Neuronal stem cell (in vitro differentiated cells): Measurements from ENCODE around the gene TRNP1.
"Not testable (repeated sequence)": the region's sequence is repeated elsewhere in the genome, so short reads cannot be mapped to it uniquely, and the experiment has no call there.

ENCODE experiments used
- DNase-seq: peaks from one replicate; pipeline ENCODE4 v3.0.0-alpha.2; 2013; ENCODE audit warnings: low spot score
- H2AFZ ChIP-seq: one replicate; pipeline ENCODE4 v1.6.1; 2013; ENCODE audit warnings: mild to moderate bottlenecking, low read length, inconsistent platforms
- H2AK5ac ChIP-seq: 2 replicates; pipeline ENCODE4 v1.6.1; 2013; ENCODE audit warnings: low read depth, mild to moderate bottlenecking, inconsistent platforms, low read length, moderate library complexity, mixed read lengths
- H2BK120ac ChIP-seq: 2 replicates; pipeline ENCODE4 v1.6.1; 2013; ENCODE audit warnings: low read depth, mild to moderate bottlenecking, inconsistent platforms, low read length, moderate library complexity, mixed read lengths
- H2BK12ac ChIP-seq: one replicate; pipeline ENCODE4 v1.6.1; 2013; ENCODE audit warnings: low read length, inconsistent platforms
- H2BK15ac ChIP-seq: 2 replicates; pipeline ENCODE4 v1.6.1; 2013; ENCODE audit warnings: mild to moderate bottlenecking, low read length, inconsistent platforms, mixed read lengths
- H2BK5ac ChIP-seq: one replicate; pipeline ENCODE4 v1.6.1; 2013; ENCODE audit warnings: inconsistent platforms, mild to moderate bottlenecking, low read length, moderate library complexity
- H3K14ac ChIP-seq: one replicate; pipeline ENCODE4 v1.6.1; 2013; ENCODE audit warnings: low read length, inconsistent platforms
- H3K18ac ChIP-seq: 2 replicates; pipeline ENCODE4 v1.6.1; 2013; ENCODE audit warnings: low read length, inconsistent platforms
- H3K23ac ChIP-seq: 2 replicates; pipeline ENCODE4 v1.6.1; 2013; ENCODE audit warnings: low read depth, mild to moderate bottlenecking, mixed read lengths, low read length, inconsistent platforms; ENCODE audit not compliant: poor library complexity
- H3K27ac ChIP-seq: replicated peaks from 3 replicates; pipeline ENCODE4 v1.5.1; 2013; ENCODE audit warnings: low read length, inconsistent platforms
- H3K27me3 ChIP-seq, 3 experiments: 2 replicates each; pipeline ENCODE4 v1.6.1; 2013; ENCODE audit warnings: low read length in 3 of 3, mild to moderate bottlenecking in 2 of 3, inconsistent platforms in 1 of 3, low read depth in 1 of 3, mixed read lengths in 1 of 3, moderate library complexity in 1 of 3; ENCODE audit not compliant: control insufficient read depth in 3 of 3, insufficient read depth in 3 of 3
- H3K36me3 ChIP-seq, 2 donors: replicated peaks in 1 of 2; 2 replicates each; pipeline ENCODE4 v1.6.1; 2013; ENCODE audit warnings: low read length in 2 of 2; ENCODE audit not compliant: control insufficient read depth in 2 of 2, insufficient read depth in 2 of 2
- H3K4ac ChIP-seq: 2 replicates; pipeline ENCODE4 v1.6.1; 2013; ENCODE audit warnings: inconsistent platforms, mild to moderate bottlenecking, low read length, moderate library complexity
- H3K4me1 ChIP-seq, 2 donors: 1 replicate in 1 of 2; 2 replicates in 1 of 2; pipeline ENCODE4 v1.6.1; 2013; ENCODE audit warnings: low read length in 2 of 2, low read depth in 1 of 2; ENCODE audit not compliant: control insufficient read depth in 2 of 2, insufficient read depth in 1 of 2
- H3K4me2 ChIP-seq: one replicate; pipeline ENCODE4 v1.6.1; 2013; ENCODE audit warnings: mild to moderate bottlenecking, low read length, inconsistent platforms; ENCODE audit not compliant: insufficient read depth, poor library complexity, severe bottlenecking
- H3K4me3 ChIP-seq, 2 donors: 2 replicates each; pipeline ENCODE4 v1.5.1; 2013; ENCODE audit warnings: low read length in 2 of 2, mild to moderate bottlenecking in 2 of 2, inconsistent platforms in 1 of 2, moderate library complexity in 1 of 2
- H3K79me1 ChIP-seq: one replicate; pipeline ENCODE4 v1.6.1; 2013; ENCODE audit warnings: low read depth, mild to moderate bottlenecking, inconsistent platforms, low read length, moderate library complexity
- H3K9ac ChIP-seq: one replicate; pipeline ENCODE4 v1.6.1; 2013; ENCODE audit warnings: mild to moderate bottlenecking, low read depth, low read length, inconsistent platforms; ENCODE audit not compliant: poor library complexity
- H3K9me3 ChIP-seq, 2 donors: replicated peaks in 1 of 2; 2 replicates each; pipeline versions ENCODE3 to v1.6.1; 2013; ENCODE audit warnings: low read length in 2 of 2, mild to moderate bottlenecking in 2 of 2, inconsistent platforms in 1 of 2, low read depth in 1 of 2, mixed read lengths in 1 of 2, moderate library complexity in 1 of 2; ENCODE audit not compliant: control insufficient read depth in 2 of 2, insufficient read depth in 1 of 2
- H4K8ac ChIP-seq: one replicate; pipeline ENCODE4 v1.6.1; 2013; ENCODE audit warnings: low read depth, mild to moderate bottlenecking, inconsistent platforms, low read length, moderate library complexity
- H4K91ac ChIP-seq: one replicate; pipeline ENCODE4 v1.6.1; 2013; ENCODE audit warnings: low read length, low read depth, mild to moderate bottlenecking, inconsistent platforms; ENCODE audit not compliant: poor library complexity
- WGBS, 2 donors: extraction: QIAGEN DNeasy Blood & Tissue Kit; methylation state at CpG; one replicate each; pipeline ENCODE4 v1.1.7; 2013; ENCODE audit warnings: missing lambda C conversion rate in 2 of 2, mixed read lengths in 1 of 2; ENCODE audit not compliant: insufficient read length in 2 of 2, insufficient replicate concordance in 1 of 2; ENCODE audit errors: extremely low coverage in 2 of 2; 5-methylcytosine and 5-hydroxymethylcytosine counted together

Gene TRNP1

DNA sequence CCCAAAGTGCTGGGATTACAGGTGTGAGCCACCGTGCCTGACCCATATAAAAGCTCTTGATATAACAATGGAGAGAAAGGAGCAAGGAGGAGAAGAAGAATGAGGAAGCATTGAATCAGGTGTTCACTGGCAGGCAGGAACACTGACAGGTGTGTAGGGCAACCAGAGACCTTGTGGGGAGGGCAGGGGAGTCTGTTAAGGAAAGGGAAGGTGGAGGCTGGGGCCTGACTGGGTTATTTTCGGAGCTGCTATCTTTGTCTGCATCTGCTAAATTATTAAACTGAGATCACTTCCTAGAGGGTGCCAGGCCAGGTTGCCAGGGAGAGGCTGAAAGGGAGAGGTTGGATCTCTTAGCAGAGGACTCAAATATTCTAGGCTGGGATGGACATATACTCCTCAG is 6.8 kb upstream of the TRNP1 start:
- Histone ChIP-seq H3K18ac (no peak overlapping the region), H3K4me3 (no peak overlapping the region), H3K23ac (no peak overlapping the region), H2AFZ (no peak overlapping the region), H3K27me3 (peaks cover 0 to 19% (median 6%) of the 10 kb centered on the region in 3 experiments), H4K91ac (no peak overlapping the region), H3K9me3 (no peaks in the 10 kb centered on the region), H4K8ac (no peak overlapping the region), H3K4me2 (no peak overlapping the region), H2AK5ac (no peak overlapping the region), H2BK15ac (no peak overlapping the region), H3K79me1 (no peaks in the 10 kb centered on the region), H2BK12ac (no peak overlapping the region), H2BK120ac (no peak overlapping the region), H3K9ac (no peak overlapping the region), H3K36me3 (no peaks in the 10 kb centered on the region), H3K27ac (no peak overlapping the region), H3K4ac (no peak overlapping the region), H3K4me1 (peaks cover 2 to 4% of the 10 kb centered on the region in 2 donors), H2BK5ac (no peak overlapping the region), H3K14ac (peak overlapping the region; percentile 63)
- no CpG with 5 or more reads among the region's 2 CpGs for WGBS, 2 donors
- no peak for DNase-seq

DNA sequence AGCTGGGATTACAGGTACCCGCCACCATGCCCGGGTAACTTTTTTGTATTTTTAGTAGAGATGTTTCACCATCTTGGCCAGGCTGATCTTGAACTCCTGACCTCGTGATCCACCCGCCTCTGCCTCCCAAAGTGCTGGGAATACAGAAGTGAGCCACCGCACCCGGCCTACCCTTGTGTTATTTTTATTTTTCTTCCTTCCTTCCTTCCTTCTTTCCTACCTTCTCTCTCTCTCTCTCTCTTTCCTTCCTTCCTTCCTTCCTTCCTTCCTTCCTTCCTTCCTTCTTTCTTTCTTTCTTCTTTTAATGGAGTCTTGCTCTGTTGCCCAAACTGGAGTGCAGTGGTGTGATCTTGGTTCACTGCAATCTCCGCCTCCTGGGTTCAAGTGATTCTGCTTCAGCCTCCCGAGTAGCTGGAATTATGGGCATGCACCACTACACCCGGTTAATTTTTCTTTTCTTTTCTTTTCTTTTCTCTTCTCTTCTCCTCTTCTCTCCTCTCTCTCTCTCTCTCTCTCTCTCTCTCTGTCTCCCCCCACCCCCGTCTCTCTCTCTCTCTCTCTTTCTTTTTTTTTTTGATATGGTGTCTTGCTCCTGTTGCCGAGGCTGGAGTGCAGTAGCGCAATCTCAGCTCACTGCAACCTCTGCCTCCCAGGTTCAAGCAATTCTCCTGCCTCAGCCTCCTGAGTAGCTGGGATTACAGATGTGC is 3.9 kb upstream of the TRNP1 start:
- H3K9me3 ChIP-seq, H3K18ac ChIP-seq, H2AFZ ChIP-seq, H3K9ac ChIP-seq, H2BK120ac ChIP-seq, H3K4me2 ChIP-seq, H3K4ac ChIP-seq, H3K4me3 ChIP-seq, H3K36me3 ChIP-seq, DNase-seq, H2BK5ac ChIP-seq, H2AK5ac ChIP-seq, H3K14ac ChIP-seq, H2BK15ac ChIP-seq, H3K27ac ChIP-seq, H2BK12ac ChIP-seq, H4K8ac ChIP-seq, H4K91ac ChIP-seq, H3K79me1 ChIP-seq, H3K23ac ChIP-seq: not testable (repeated sequence)
- peaks cover 2 to 29% (median 24%) of the 10 kb centered on the region in 3 experiments for H3K27me3 ChIP-seq
- no CpG with 5 or more reads among the region's 12 CpGs for WGBS, 2 donors
- peaks cover 5 to 13% of the 10 kb centered on the region in 2 donors for H3K4me1 ChIP-seq

DNA sequence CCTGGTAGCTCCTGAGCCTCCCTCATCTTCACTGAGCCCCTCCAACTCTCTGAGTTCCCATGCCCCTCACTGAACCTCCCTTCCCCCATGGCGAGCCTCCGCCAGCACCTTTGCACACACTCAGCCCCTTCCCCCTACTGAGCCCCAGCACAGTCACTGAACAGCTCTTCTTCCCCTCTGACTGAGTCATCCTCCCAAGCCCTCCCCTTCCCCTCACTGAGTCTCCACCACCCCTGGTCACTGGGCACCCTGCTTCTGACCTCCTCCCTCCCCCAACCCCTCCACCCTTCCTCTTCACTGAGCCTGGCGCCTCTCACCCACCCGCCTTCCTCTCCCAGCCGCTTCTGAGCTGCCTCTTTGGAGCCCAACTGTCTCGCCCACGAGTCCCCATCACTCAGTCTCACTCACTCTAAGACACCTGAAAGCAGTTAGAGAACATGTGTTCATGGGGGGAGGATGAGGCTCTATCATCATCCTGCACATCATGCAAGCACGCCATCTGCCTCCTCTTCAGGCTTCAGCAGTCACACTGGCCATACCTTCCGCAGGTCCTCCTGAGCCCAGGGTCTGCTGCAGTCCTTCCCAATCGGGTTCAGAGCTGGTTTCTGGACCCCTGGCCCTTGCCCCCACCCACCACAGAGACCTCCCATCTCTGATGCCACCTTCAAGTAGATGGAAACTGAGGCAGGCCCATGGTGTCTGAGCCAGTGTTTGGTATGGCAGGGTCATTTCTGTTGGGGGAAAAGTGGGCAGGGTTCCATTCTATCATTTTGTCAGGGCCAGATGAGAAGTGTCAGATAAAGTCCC is 2.0 kb upstream of the TRNP1 start:
- peak overlapping the region; percentile 6 for H2BK15ac ChIP-seq
- H3K4me3 ChIP-seq, result no peak overlapping the region
- H3K4me1 ChIP-seq, result peaks cover 6 to 21% of the 10 kb centered on the region in 2 donors
- no peak overlapping the region for H3K4me2 ChIP-seq
- H3K27me3 ChIP-seq, result peaks cover 5 to 49% (median 23%) of the 10 kb centered on the region in 3 experiments
- H4K91ac ChIP-seq, result no peak overlapping the region
- H2BK5ac ChIP-seq, result no peak overlapping the region
- no peak overlapping the region for H3K4ac ChIP-seq
- no peak overlapping the region for H4K8ac ChIP-seq
- no peak overlapping the region for H3K27ac ChIP-seq
- H3K23ac ChIP-seq, result no peak overlapping the region
- no peak overlapping the region for H2AFZ ChIP-seq
- H2BK12ac ChIP-seq, result no peak overlapping the region
- H3K79me1 ChIP-seq, result no peaks in the 10 kb centered on the region
- H3K9me3 ChIP-seq, result no peaks in the 10 kb centered on the region
- H3K9ac ChIP-seq, result no peak overlapping the region
- H2BK120ac ChIP-seq, result no peak overlapping the region
- H2AK5ac ChIP-seq, result peak overlapping the region; percentile 12
- peaks cover 0 to 2% of the 10 kb centered on the region in 2 donors for H3K36me3 ChIP-seq
- no peak overlapping the region for H3K14ac ChIP-seq
- WGBS, 2 donors, result no CpG with 5 or more reads among the region's 10 CpGs
- no peak for DNase-seq
- peak overlapping the region; percentile 38 for H3K18ac ChIP-seq
